Tibial nerve (tissue), 4 donors: ENCODE data around the gene GK2. TPM values are rescaled to one million over a fixed set of nuclear protein-coding genes. Genes with fewer than 3 reads are reported as not detected.

Experiments
- DNase-seq, 2 donors: peaks; one replicate each; pipeline ENCODE4 v3.0.0-alpha.2; 2019; ENCODE audit warnings: low spot score in 2 of 2
- H3K27ac ChIP-seq, 4 donors: fragments of 200-600 bp; sonication (generic) in 3 of 4; one replicate each; pipeline ENCODE4 v1.5.1; 2017 to 2019; ENCODE audit warnings: mild to moderate bottlenecking in 1 of 4
- H3K27me3 ChIP-seq, 2 donors: fragments of 200-600 bp; sonication (generic) in 1 of 2; one replicate each; pipeline versions ENCODE4 v1.5.1 to v1.6.0; 2017 to 2019
- H3K36me3 ChIP-seq, 3 donors: fragments of 200-600 bp; sonication (generic); one replicate each; pipeline ENCODE4 v1.5.1; 2018 to 2019
- H3K4me1 ChIP-seq, 4 donors: fragments of 200-600 bp; sonication (generic) in 3 of 4; one replicate each; pipeline ENCODE4 v1.5.1; 2017 to 2019
- H3K4me3 ChIP-seq, 4 donors: fragments of 200-600 bp; sonication (generic) in 3 of 4; one replicate each; pipeline ENCODE4 v1.5.1; 2017 to 2019; ENCODE audit warnings: mild to moderate bottlenecking in 1 of 4, moderate library complexity in 1 of 4
- H3K9me3 ChIP-seq, 4 donors: fragments of 200-600 bp; sonication (generic) in 3 of 4; one replicate each; pipeline ENCODE4 v1.5.1; 2017 to 2019
- CTCF ChIP-seq, 5 experiments: fragments of 200-600 bp in 3 of 5; fragments of 450-650 bp in 2 of 5; sonication (generic) in 3 of 5; IDR thresholded peaks; one replicate each; pipeline ENCODE4 v1.5.1; 2016 to 2019; ENCODE audit warnings: antibody characterized with exemption in 5 of 5, mild to moderate bottlenecking in 3 of 5, moderate library complexity in 2 of 5
- EP300 ChIP-seq, 2 donors: sonication (generic); formaldehyde crosslinking; IDR thresholded peaks; one replicate each; pipeline ENCODE4 v1.6.1; 2017; ENCODE audit warnings: antibody characterized with exemption in 2 of 2, mild to moderate bottlenecking in 1 of 2
- POLR2A ChIP-seq, 2 donors: fragments of 450-650 bp; IDR thresholded peaks; one replicate each; pipeline ENCODE4 v1.6.1; 2017; ENCODE audit warnings: antibody characterized with exemption in 2 of 2, mild to moderate bottlenecking in 2 of 2, moderate library complexity in 2 of 2
- WGBS, 2 donors: methylation state at CpG; one replicate each; pipeline ENCODE4 v1.1.5; 2018; 5-methylcytosine and 5-hydroxymethylcytosine counted together
- total RNA-seq, 4 donors: library from RNA; depleted of rRNA; stranded (reverse); fragments of >200 nt; gene quantifications; one replicate each; pipeline ENCODE4 v1.1.0, GENCODE V29; 2016

The GK2 gene
- total RNA-seq, 4 donors from 2014 or later = not detected

- Histone ChIP-seq H3K36me3 (no peaks in the 10 kb centered on the region), H3K27me3 (no peaks in the 10 kb centered on the region), H3K9me3 (no peaks in the 10 kb centered on the region), H3K27ac (no peak overlapping the region), H3K4me3 (no peak overlapping the region), H3K4me1 (peaks cover 0 to 10% (median 0%) of the 10 kb centered on the region in 4 donors)
- TF ChIP-seq EP300 (IDR thresholded peaks at IDR 0.05) (no peak), POLR2A (IDR thresholded peaks at IDR 0.05) (no peak), CTCF (IDR thresholded peaks at IDR 0.05) (no peak)
- no peak for DNase-seq
- 30 to 36% methylated on average over 5 of the region's 5 CpGs for WGBS, 2 donors
Measured at GRCh38 chr4:79445371-79445781, 37.3 kb upstream of the GK2 start.

- H3K36me3 ChIP-seq = no peaks in the 10 kb centered on the region
- no peak overlapping the region for H3K4me3 ChIP-seq
- peaks cover 0 to 10% (median 0%) of the 10 kb centered on the region in 4 donors for H3K4me1 ChIP-seq
- no peak for DNase-seq
- TF ChIP-seq CTCF (IDR thresholded peaks at IDR 0.05) (no peak), POLR2A (IDR thresholded peaks at IDR 0.05) (no peak), EP300 (IDR thresholded peaks at IDR 0.05) (no peak)
- H3K27ac ChIP-seq = no peak overlapping the region
- H3K27me3 ChIP-seq = no peaks in the 10 kb centered on the region
- H3K9me3 ChIP-seq = peaks cover 0 to 5% (median 0%) of the 10 kb centered on the region in 4 donors
- WGBS, 2 donors = 91 to 97% methylated on average over 3 of the region's 3 CpGs
Measured at GRCh38 chr4:79442422-79442821, 34.4 kb upstream of the GK2 start.

- H3K36me3 ChIP-seq = no peaks in the 10 kb centered on the region
- TF ChIP-seq CTCF (IDR thresholded peaks at IDR 0.05) = no peak
- no peak for TF ChIP-seq EP300 (IDR thresholded peaks at IDR 0.05)
- TF ChIP-seq POLR2A (IDR thresholded peaks at IDR 0.05) = no peak
- WGBS, 2 donors = 92% methylated on average over 1 of the region's 1 CpG; no CpG with 5 or more reads in 1 of the 2 donors
- H3K4me1 ChIP-seq = peaks cover 0 to 1% (median 0%) of the 10 kb centered on the region in 4 donors
- no peak overlapping the region for H3K4me3 ChIP-seq
- peaks cover 0 to 5% (median 0%) of the 10 kb centered on the region in 4 donors for H3K9me3 ChIP-seq
- H3K27me3 ChIP-seq = no peaks in the 10 kb centered on the region
- DNase-seq = no peak
- H3K27ac ChIP-seq = no peak overlapping the region
Measured at GRCh38 chr4:79439489-79439888, 31.5 kb upstream of the GK2 start.

GRCh38 chr4:79431839-79432238, 23.8 kb upstream of the GK2 start:
- Histone ChIP-seq H3K27me3 (no peaks in the 10 kb centered on the region), H3K9me3 (no peaks in the 10 kb centered on the region), H3K36me3 (no peaks in the 10 kb centered on the region), H3K4me3 (no peak overlapping the region), H3K27ac (no peak overlapping the region), H3K4me1 (peaks cover 0 to 4% (median 0%) of the 10 kb centered on the region in 4 donors)
- TF ChIP-seq EP300 (IDR thresholded peaks at IDR 0.05) (no peak), POLR2A (IDR thresholded peaks at IDR 0.05) (no peak), CTCF (IDR thresholded peaks at IDR 0.05) (no peak)
- 85 to 100% methylated on average over 1 of the region's 1 CpG for WGBS, 2 donors
- DNase-seq = no peak

GRCh38 chr4:79429113-79429903, 21.3 kb upstream of the GK2 start:
- H3K9me3 ChIP-seq = no peaks in the 10 kb centered on the region
- no peak overlapping the region for H3K4me3 ChIP-seq
- TF ChIP-seq CTCF (IDR thresholded peaks at IDR 0.05) (no peak), EP300 (IDR thresholded peaks at IDR 0.05) (no peak), POLR2A (IDR thresholded peaks at IDR 0.05) (no peak)
- peak overlapping the region in 1 of 4 donors; percentile 44 for H3K27ac ChIP-seq
- H3K4me1 ChIP-seq = peaks cover 0 to 4% (median 0%) of the 10 kb centered on the region in 4 donors
- WGBS, 2 donors = 36 to 42% methylated on average over 2 of the region's 2 CpGs
- no peak for DNase-seq
- H3K27me3 ChIP-seq = no peaks in the 10 kb centered on the region
- no peaks in the 10 kb centered on the region for H3K36me3 ChIP-seq
